ENCODE results near the gene UBTF.

UBTF gene

DNA sequence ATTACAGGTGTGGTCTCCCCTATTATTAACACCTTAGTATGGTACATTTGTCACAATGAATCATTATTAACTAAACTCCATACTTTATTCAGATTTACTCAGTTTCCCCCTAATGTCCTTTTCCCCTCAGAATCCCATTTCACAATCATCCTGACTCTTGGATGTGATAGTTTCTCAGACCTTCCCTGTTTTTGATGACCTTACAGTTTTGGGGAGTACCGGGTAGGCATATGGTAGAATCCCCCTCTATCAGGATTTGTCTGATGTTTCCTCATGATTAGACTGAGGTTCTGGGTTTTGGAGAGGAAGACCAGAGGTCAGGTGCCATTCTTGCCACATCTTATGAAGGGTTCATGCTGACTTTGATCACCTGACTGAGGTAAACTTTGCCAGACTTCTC is 55.0 kb downstream of the UBTF start:
- no peak for DNase-seq

GRCh38 chr17:44159519-44160210 is 59.8 kb downstream of the UBTF start:
- DNase-seq, result peak; percentile 20

DNA sequence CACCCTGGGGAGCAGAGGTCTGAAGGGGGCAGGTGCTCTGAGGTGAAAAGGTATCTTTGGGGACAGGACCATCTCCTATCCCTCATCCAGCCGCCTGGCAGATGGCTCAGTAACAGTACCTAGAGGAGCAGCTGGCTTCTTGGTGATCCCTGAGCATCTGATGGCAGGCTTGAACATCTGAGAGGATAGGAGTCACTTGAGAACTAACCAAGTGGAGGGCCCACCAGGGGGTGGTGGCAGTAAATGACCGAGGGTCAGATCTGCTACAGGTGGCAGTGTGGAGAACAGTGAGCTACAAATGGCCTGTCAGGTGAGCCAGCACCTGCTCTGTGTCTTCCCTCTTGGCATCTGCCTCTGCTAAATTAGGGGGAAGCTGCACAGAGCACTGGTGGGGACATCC is 64.0 kb downstream of the UBTF start:
- no peak for DNase-seq

Measured in fibroblast of skin of abdomen (primary cell).